Skeletal muscle tissue (tissue), 4 donors: ENCODE data around the gene ESF1. TPM values are rescaled to one million over a fixed set of nuclear protein-coding genes. Genes with fewer than 3 reads are reported as not detected.

Experiments used
- H3K27ac ChIP-seq: one replicate; pipeline ENCODE4 v1.7.0; 2013; ENCODE audit warnings: mild to moderate bottlenecking, low read depth, low read length, inconsistent platforms
- H3K27me3 ChIP-seq, 3 donors: one replicate each; pipeline ENCODE4 v1.7.0; 2013; ENCODE audit warnings: low read length in 3 of 3; ENCODE audit not compliant: control insufficient read depth in 3 of 3, insufficient read depth in 3 of 3
- H3K36me3 ChIP-seq, 3 donors: one replicate each; pipeline ENCODE4 v1.7.0; 2013; ENCODE audit warnings: low read length in 3 of 3; ENCODE audit not compliant: control insufficient read depth in 3 of 3, insufficient read depth in 3 of 3
- H3K4me1 ChIP-seq, 3 donors: one replicate each; pipeline ENCODE4 v1.7.0; 2013; ENCODE audit warnings: low read length in 3 of 3, mild to moderate bottlenecking in 3 of 3; ENCODE audit not compliant: control insufficient read depth in 3 of 3, insufficient read depth in 3 of 3
- H3K4me3 ChIP-seq, 3 donors: one replicate each; pipeline ENCODE4 v1.7.0; 2013; ENCODE audit warnings: low read length in 3 of 3
- H3K9ac ChIP-seq, 3 donors: one replicate each; pipeline ENCODE4 v1.7.0; 2013; ENCODE audit warnings: low read length in 3 of 3, mild to moderate bottlenecking in 3 of 3, moderate library complexity in 2 of 3, low read depth in 1 of 3
- H3K9me3 ChIP-seq, 3 donors: one replicate each; pipeline ENCODE4 v1.7.0; 2013; ENCODE audit warnings: low read length in 3 of 3; ENCODE audit not compliant: control insufficient read depth in 3 of 3
- total RNA-seq: library from RNA; depleted of rRNA; stranded (reverse); fragments of >200 nt; gene quantifications from one replicate; pipeline ENCODE4 v1.2.3, GENCODE V29; 2014
- donor health status: Osteomylitis.

Gene ESF1, protein sequence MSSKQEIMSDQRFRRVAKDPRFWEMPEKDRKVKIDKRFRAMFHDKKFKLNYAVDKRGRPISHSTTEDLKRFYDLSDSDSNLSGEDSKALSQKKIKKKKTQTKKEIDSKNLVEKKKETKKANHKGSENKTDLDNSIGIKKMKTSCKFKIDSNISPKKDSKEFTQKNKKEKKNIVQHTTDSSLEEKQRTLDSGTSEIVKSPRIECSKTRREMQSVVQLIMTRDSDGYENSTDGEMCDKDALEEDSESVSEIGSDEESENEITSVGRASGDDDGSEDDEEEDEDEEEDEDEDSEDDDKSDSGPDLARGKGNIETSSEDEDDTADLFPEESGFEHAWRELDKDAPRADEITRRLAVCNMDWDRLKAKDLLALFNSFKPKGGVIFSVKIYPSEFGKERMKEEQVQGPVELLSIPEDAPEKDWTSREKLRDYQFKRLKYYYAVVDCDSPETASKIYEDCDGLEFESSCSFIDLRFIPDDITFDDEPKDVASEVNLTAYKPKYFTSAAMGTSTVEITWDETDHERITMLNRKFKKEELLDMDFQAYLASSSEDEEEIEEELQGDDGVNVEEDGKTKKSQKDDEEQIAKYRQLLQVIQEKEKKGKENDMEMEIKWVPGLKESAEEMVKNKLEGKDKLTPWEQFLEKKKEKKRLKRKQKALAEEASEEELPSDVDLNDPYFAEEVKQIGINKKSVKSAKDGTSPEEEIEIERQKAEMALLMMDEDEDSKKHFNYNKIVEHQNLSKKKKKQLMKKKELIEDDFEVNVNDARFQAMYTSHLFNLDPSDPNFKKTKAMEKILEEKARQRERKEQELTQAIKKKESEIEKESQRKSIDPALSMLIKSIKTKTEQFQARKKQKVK
- 5.7 TPM for total RNA-seq

DNA sequence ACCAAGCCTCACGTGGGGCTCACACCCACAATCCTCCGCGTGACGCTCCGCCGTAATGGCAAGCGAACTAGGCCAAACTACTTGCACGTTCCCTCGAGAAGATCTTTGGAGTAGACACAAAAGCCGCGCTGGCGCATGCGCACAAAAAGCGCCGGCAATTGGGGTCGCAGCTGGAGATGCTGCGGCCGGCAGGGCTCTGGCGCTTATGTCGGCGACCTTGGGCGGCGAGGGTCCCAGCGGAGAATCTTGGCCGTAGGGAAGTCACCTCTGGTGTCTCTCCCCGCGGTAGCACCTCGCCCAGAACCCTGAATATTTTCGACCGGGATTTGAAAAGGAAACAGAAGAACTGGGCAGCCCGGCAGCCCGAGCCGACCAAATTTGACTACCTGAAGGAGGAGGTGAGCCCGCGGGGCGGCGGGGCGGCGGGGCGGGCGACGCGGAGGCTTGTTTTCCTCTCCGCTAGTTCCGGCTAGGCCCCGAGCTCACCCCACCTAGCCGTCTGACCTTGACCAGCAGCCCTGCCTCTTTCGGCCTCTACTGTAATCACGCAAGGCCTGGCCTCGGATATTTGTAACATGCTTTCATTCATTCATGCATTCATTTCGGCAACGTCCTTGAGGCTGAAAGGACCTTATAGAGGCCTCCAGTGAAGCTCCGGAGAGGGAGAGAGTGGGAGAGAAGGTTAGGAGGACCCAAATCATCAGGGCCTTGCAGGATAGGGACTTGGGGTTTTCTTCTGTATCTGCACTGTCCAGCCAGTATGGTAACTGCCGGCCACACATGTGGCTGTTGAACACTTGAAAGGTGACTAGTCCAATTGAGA lies at the start of gene ESF1, which contains the start of gene NDUFAF5:
Gene ESF1, minus strand, starts transcription at position 27 of the 823 bp plus-strand sequence. CDS start 1,779 bp downstream, outside the sequence.
Gene NDUFAF5, plus strand, starts transcription at position 136 of the 823 bp plus-strand sequence. Its CDS starts 41 bp downstream, at position 177.
- Histone ChIP-seq H3K36me3 (peaks cover 9 to 24% (median 16%) of the 10 kb centered on the region in 3 donors), H3K27ac (peak within 1 kb of the TSS; percentile 92), H3K27me3 (no peaks in the 10 kb centered on the region), H3K4me1 (peaks cover 14 to 23% (median 15%) of the 10 kb centered on the region in 3 donors), H3K9ac (peak within 1 kb of the TSS; percentile 87 to 91 (median 91)), H3K4me3 (peak within 1 kb of the TSS; percentile 93 to 99 (median 98)), H3K9me3 (no peaks in the 10 kb centered on the region)

DNA sequence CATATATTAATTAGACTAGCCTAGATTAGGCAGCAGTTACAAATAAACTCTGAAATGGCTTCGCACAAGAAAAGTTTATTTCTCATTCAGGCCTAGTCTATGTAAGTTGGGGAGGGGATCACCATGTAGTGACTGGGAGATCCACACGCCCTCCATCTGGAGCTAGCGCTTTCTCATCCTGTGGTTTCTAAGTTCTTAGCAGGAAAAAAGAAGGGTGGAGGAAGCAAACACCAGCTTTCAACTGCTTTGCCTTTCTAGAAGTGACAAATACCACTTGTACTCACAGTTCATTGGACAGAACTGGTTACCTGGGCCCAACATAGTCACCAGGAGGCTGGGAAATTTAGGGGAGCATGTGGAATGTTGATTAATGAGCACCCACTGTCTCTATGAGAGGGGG lies 46.8 kb upstream of the ESF1 start:
- H3K4me3 ChIP-seq = no peak overlapping the region
- H3K27me3 ChIP-seq = no peaks in the 10 kb centered on the region
- no peaks in the 10 kb centered on the region for H3K9me3 ChIP-seq
- no peaks in the 10 kb centered on the region for H3K36me3 ChIP-seq
- no peak overlapping the region for H3K27ac ChIP-seq
- no peak overlapping the region for H3K9ac ChIP-seq
- H3K4me1 ChIP-seq = no peaks in the 10 kb centered on the region

DNA sequence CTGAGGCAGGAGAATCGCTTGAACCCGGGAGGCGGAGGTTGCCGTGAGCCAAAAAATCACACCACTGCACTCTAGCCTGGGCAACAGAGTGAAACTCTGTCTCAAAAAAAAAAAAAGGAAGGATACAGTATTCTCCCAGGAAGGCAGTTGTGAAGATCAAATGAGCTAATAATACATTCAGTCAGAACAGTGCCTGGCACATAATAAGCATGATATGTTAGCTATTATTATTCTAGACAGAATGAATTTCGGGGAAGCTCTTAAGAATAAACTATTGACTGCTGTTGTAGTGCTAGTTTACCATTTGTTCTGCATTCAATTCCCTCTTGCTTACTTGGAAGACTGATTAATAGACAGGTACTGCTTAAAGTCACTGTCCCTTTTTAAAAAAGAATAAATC lies 40.7 kb upstream of the ESF1 start:
- H3K4me3 ChIP-seq = no peak overlapping the region
- H3K27me3 ChIP-seq = no peaks in the 10 kb centered on the region
- no peaks in the 10 kb centered on the region for H3K9me3 ChIP-seq
- H3K9ac ChIP-seq = no peak overlapping the region
- no peak overlapping the region for H3K27ac ChIP-seq
- H3K4me1 ChIP-seq = peaks cover 0 to 5% (median 3%) of the 10 kb centered on the region in 3 donors
- no peaks in the 10 kb centered on the region for H3K36me3 ChIP-seq

DNA sequence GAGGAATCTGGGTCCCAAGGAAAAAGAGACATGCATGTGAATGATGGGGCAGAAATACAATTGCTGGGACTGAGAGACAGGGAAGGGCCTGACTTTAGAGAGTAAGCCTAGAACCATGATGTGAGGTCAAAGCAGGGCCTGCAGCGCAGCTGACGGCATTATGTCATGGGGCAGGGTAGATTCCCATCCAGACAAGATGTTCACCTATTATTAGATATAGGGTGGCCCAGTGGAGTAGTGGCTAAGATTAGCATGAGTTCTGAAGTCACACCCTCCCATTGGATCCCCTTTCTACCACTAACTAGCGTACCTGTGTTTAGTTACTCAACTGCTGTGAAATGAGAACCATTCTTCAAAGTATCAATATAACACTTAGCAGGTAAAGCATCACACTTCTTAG lies 39.7 kb upstream of the ESF1 start:
- peaks cover 0 to 5% (median 3%) of the 10 kb centered on the region in 3 donors for H3K4me1 ChIP-seq
- H3K9me3 ChIP-seq = no peaks in the 10 kb centered on the region
- no peak overlapping the region for H3K9ac ChIP-seq
- H3K36me3 ChIP-seq = no peaks in the 10 kb centered on the region
- H3K4me3 ChIP-seq = no peak overlapping the region
- H3K27me3 ChIP-seq = no peaks in the 10 kb centered on the region
- H3K27ac ChIP-seq = no peak overlapping the region

DNA sequence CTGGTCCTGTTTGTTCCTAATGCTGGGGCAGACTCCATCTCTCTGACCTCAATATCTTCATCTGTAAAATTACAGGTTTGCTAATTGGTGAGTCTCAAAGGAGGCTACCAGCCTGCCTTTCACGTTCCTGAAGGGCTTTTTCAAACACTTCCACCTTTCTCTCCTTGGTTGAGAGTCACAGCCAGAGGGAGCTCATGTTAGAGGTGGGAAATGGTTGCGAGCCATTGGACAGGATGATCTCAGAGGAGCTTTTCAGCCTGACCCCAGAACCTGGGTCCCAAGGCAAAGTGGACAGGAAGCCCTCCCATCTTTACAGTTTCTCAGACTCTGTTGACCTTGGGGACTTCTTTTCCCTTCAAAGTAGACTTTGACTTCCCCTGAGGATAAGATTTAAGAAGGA lies 37.7 kb upstream of the ESF1 start:
- Histone ChIP-seq H3K27ac (no peak overlapping the region), H3K4me1 (peaks cover 0 to 5% (median 3%) of the 10 kb centered on the region in 3 donors), H3K9me3 (no peaks in the 10 kb centered on the region), H3K27me3 (no peaks in the 10 kb centered on the region), H3K4me3 (no peak overlapping the region), H3K9ac (no peak overlapping the region), H3K36me3 (peaks cover 3 to 12% (median 10%) of the 10 kb centered on the region in 3 donors)

DNA sequence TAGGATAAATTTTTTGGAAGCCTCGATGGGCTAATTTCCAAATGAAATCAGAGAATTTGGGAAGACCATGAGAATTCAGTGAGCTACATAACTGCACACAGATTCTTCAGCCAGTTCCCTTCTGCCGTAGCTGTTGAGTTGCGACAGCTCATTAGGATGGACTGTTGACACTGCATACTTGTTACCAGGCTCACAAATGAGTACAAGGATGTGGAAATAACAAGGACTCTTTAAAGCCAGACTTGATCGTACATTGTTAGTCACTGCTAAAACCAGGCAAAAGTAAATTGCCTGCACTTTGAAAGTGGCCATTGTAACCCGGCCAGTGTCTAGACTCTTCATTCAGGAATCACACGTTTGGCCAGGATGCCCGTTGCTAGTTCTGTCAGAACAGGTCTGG lies 37.2 kb upstream of the ESF1 start:
- H3K27ac ChIP-seq = no peak overlapping the region
- peaks cover 0 to 5% (median 3%) of the 10 kb centered on the region in 3 donors for H3K4me1 ChIP-seq
- H3K4me3 ChIP-seq = no peak overlapping the region
- no peak overlapping the region for H3K9ac ChIP-seq
- H3K9me3 ChIP-seq = no peaks in the 10 kb centered on the region
- H3K27me3 ChIP-seq = no peaks in the 10 kb centered on the region
- H3K36me3 ChIP-seq = peaks cover 7 to 16% (median 15%) of the 10 kb centered on the region in 3 donors

DNA sequence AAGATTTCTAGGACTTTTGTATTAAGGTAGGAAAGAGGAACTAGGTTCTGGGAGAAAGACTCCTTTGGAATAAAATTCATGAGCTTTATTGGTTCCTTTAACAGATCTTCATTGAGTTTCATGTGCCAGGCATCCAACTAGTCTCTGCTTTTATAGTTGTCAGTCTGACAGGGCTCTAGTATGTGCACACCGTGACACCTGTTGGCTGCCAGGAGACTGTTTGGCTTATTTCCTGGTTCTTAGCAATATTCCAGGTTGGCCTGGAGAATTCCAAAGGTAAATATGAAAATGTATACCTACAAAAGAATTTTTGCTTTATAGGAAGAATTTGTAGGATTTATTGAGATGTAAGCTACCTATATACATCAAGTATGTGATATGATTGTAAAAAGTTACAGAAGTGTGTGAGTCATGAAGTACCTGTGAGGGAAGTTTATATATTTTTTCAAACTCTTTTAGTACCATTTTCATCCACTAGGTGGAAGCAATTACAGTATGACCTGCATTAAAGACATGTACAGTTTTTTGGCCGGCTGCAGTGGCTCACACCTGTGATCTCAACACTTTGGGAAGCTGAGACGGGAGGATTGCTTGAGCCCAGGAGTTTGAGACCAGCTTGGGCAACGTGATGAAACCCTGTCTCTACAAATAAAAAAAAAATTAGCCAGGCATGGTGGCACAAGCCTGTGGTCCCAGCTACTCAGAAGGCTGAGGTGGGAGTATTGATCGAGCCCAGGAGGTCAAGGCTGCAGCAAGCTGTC lies 35.3 kb upstream of the ESF1 start:
- no peaks in the 10 kb centered on the region for H3K27me3 ChIP-seq
- H3K36me3 ChIP-seq = peaks cover 15 to 28% (median 21%) of the 10 kb centered on the region in 3 donors
- H3K27ac ChIP-seq = no peak overlapping the region
- H3K4me3 ChIP-seq = no peak overlapping the region
- no peak overlapping the region for H3K9ac ChIP-seq
- no peaks in the 10 kb centered on the region for H3K9me3 ChIP-seq
- H3K4me1 ChIP-seq = peaks cover 0 to 5% (median 3%) of the 10 kb centered on the region in 3 donors

DNA sequence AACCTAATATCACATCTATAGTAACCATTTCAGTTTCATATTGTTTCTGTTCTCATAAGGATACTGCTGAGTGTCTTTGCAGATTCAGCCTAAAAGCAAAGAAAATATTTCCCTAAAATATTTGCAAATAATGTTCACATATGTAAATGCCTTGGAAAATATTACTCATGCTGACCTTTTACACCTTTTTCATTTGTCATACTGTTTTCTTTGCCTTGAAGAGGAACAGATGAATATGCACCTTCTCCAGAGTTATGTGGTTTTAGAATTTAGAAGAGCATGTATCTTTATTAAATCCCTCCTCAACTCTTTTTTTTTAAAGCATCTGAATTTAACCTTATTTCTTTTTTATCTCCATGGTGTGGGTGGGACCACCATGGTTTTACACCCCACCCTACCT lies 32.6 kb upstream of the ESF1 start:
- no peaks in the 10 kb centered on the region for H3K9me3 ChIP-seq
- H3K36me3 ChIP-seq = peaks cover 25 to 53% (median 40%) of the 10 kb centered on the region in 3 donors

DNA sequence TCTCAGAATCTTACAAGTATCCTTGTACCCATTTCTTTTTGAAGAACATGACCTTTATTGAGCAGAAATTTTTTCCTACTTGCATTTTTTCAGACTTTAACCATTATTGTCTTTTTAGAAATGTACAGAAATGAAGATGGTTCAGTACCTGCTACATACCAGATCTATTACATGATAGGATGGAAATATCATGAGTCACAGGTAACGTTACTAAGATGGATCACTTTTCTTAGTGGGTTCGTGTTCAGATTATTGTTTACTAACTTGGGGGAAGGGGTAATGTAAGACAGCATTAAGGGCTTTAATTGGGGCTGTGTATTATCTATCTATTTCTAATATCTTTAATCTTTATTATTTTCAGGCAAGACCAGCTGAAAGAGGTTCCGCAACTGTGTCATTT lies 32.0 kb upstream of the ESF1 start:
- peaks cover 31 to 59% (median 46%) of the 10 kb centered on the region in 3 donors for H3K36me3 ChIP-seq
- H3K4me1 ChIP-seq = no peaks in the 10 kb centered on the region
- no peaks in the 10 kb centered on the region for H3K27me3 ChIP-seq
- H3K9me3 ChIP-seq = no peaks in the 10 kb centered on the region
- no peak overlapping the region for H3K9ac ChIP-seq
- no peak overlapping the region for H3K4me3 ChIP-seq
- H3K27ac ChIP-seq = no peak overlapping the region

More for the DNA sequence above, 32.6 kb upstream of the ESF1 start:
- no peaks in the 10 kb centered on the region for H3K4me1 ChIP-seq
- no peak overlapping the region for H3K4me3 ChIP-seq
- no peaks in the 10 kb centered on the region for H3K27me3 ChIP-seq
- H3K9ac ChIP-seq = no peak overlapping the region
- no peak overlapping the region for H3K27ac ChIP-seq
